Measurements from ENCODE around the gene NUP54.

- no peak for TF ChIP-seq POLR2AphosphoS5 (IDR thresholded peaks at IDR 0.05; ENCODE audit: borderline replicate concordance, low read depth, low read length)
- no peak for TF ChIP-seq EZH2 (IDR thresholded peaks at IDR 0.05)
Observed at GRCh38 chr4:76156635-76157034, 8.4 kb upstream of the NUP54 start.

All from SK-N-MC (cell line).